Ovary (tissue), 3 donors: Measurements from ENCODE around the gene FUCA1.

ENCODE experiments used
- CTCF ChIP-seq, 3 donors: fragments of 450-650 bp in 2 of 3; fragments of 200-600 bp in 1 of 3; IDR thresholded peaks; one replicate each; pipeline versions ENCODE4 v1.5.1 to v1.8.0; 2016 to 2022; ENCODE audit warnings: antibody characterized with exemption in 3 of 3, mild to moderate bottlenecking in 1 of 3
- EP300 ChIP-seq: sonication (generic); formaldehyde crosslinking; IDR thresholded peaks from one replicate; pipeline ENCODE4 v1.6.1; 2017; ENCODE audit warnings: antibody characterized with exemption
- POLR2A ChIP-seq: fragments of 450-650 bp; IDR thresholded peaks from one replicate; pipeline ENCODE4 v1.6.1; 2017; ENCODE audit warnings: antibody characterized with exemption, mild to moderate bottlenecking, moderate library complexity
- donor health status: DM: no; HTN: no; CAD: no.

- TF ChIP-seq EP300 (no peak), CTCF (IDR thresholded peaks at IDR 0.05) (no peak), POLR2A (no peak)
Measured at GRCh38 chr1:23804183-23804835, 63.8 kb downstream of the FUCA1 start.
